NCI-H446 treated with DMSO at 0.1 percent for 48 hours (cell line): ENCODE results near the gene AGBL4.
A peak's percentile ranks its signal among the peaks of the same experiment; 100 is the strongest.
"Not testable (repeated sequence)": the region's sequence is repeated elsewhere in the genome, so short reads cannot be mapped to it uniquely, and the experiment has no call there.

ENCODE experiments used
- DNase-seq: peaks from one replicate; lab custom pipeline; 2025; lab: John Stamatoyannopoulos, UW

The AGBL4 gene

DNA sequence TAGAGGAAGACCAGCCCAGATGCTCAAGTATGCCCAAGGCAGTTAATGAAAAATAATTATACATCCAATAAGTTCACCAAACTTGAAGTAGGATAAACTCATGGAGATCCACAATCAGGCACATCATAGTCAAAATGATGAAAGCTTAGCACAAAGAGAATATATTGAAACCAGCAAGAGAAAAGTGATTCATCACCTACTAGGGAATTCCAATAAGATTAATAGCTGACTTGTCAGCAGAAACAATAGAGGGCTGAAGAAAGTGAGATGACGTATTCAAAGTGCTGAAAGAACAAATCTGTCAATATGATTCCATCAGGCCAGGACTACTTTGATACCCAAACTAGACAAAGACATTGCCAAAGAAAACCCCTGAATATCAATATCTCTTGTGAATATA is 995.4 kb downstream of the AGBL4 start:
- DNase-seq: no peak

DNA sequence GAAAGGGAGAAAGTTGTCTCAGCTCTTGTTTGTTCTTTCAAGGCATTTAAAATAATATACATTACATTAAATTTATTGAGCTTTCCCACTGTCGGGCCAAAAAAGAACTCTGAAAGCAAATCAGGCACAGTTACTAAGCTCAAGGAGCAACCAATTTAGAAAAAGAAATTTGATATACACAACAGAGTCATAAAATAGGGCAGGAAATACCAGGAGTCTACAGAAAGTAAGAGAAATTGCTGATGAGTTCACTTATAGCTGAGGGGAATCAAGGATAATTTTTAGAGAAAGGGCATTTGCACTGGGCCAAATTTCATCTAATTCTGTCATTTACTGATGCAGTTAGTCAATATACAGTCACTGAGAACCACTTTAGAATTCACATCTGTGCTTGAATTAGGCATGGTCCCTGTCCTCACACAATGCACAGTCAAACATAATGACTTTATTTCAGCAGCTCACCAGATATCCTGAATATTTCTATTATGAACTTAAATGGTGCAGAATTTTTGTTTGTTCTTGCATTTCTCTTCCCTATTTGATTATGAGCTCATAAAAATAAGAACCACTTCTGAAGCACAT is 997.4 kb downstream of the AGBL4 start:
- no peak for DNase-seq

DNA sequence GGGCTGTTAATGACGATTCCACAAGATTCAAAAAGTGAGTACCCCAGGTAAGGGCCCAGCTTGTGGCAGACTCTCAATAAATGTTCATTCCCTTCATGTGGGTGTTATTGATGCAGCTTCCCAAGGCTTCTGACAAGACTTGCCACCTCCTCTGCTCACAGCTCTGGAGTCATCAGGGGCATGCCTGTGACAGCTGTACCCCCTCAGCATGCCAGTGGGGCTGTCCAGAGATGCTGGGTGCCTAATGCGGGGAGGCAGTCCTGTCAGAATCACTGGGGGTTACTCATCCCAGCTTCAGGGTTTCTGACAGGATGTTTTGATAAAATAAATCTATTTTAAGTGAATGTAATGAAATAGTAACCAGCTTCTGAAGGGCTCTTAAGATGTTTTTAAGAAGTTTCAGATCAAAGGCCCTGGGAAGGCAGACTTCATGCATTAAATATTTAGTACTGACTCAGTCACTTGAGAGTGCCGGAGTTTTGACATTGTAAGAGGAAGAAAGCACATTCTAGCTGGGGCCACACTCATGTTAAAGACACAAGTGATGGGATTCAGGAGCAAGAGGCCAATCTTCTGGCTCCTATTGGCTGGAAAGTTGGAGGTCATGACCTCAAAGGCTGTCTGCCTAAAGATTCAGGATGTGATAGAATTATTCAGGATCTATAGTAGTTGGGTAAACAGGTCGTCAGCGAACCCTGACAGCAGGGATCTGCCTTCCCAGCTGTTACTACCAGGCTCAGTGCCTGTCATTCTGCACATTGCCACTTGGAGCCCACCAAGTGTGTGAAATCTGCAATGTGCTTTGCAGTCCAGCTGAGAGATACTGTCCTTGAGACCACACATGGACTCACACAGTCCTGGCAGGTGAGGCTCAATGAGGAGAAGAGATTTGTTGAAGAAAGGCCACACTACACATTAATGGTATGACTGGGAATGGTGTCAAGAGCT is 1007.5 kb downstream of the AGBL4 start:
- DNase-seq: peak; percentile 24

DNA sequence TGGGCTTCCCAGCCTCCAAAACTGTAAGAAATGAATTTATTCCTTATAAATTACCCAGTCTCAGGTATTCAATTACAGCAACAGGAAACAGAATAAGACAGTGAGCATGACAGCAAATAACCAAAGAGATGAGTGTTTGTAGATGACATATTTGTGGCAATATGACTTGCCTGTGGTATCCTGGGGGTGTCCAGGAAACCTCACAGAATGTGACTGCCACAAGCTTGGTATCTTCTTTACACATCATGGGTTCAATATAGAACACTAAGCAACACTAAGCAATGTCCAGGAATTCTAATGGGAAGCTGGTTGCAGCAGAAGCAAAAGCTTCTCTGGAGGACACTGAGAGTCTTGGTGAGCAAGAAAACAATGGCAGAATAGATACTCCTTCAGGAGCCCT is 1010.7 kb downstream of the AGBL4 start:
- no peak for DNase-seq

DNA sequence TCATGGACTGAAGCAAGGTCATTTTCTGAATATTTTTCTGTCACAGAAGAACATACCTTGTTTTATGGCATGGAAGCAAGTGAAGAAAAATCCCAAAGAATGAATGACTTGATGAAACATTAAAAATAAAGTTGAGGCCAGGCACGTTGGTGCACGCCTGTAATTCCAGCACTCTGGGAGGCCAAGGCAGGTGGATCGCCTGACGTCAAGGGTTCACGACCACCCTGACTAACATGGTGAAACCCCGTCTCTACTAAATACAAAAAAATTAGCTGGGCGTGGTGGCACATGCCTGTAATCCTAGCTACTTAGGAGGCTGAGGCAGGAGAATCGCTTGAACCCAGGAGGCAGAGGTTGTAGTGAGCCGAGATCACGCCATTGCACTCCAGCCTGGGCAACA is 1020.8 kb downstream of the AGBL4 start:
- not testable (repeated sequence) for DNase-seq

DNA sequence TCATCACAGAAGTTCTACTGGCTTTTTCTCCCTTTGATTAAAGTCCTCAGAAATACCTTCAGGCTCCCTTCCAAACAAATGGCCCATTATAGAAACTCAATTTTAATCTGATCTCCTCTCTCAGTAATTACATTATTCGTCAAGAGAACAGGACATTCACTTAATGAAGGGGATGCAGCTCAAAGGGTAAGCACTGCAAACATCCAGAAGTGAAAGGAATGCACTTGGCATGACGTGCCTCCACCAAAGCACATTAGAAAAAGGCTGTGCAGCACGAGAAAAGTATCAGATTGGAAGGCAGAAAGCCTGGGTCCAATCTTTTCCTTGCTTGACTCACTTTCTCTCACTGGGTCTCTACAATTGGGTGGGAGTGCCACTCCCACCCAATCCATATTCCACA is 1024.4 kb downstream of the AGBL4 start:
- no peak for DNase-seq

DNA sequence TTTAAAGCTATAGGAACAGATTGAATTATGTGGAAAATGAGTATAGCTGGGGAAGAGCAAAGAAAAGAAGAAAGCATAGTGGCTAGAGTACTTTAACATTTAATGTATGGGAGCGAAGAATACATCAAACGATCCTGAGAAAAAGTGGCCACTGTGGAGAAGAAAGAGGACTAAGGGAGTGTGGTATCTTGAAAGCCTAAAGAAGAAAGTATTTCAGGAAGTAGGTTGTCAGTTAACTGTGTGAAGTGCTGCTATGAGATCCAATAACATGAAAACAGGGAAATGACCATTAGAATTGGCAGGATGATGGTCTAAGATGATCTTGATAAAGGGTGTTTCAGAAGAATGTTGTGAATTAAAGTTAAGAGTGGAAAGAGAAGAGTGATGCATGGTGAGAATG is 1027.4 kb downstream of the AGBL4 start:
- DNase-seq: no peak

DNA sequence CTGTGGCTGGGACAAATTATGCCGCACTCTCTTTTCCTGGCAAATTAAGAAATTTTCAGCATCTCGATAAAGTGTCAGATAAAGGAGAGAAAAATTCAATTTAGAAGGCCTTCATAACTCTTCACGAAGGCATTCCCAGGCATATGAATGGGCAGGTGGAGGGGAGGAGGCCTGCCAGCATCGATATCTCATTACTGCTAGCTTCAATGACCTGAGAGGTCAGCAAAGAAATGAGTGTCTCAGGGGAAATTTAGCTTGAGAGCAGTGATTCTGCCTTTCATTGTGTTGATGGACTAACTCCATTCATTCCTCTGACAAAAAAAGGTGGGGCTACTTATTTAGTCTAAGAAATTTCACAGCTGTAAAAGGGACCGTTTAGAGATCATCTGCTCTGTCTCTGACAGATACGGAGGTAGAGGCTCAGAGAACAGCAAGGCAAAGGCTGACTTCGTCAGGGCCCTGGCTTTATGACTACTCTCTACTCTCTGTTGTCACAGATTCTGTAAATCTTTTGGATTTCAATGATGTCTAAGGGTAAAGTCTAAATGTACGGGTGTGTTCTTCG is 1035.0 kb downstream of the AGBL4 start:
- DNase-seq: no peak

DNA sequence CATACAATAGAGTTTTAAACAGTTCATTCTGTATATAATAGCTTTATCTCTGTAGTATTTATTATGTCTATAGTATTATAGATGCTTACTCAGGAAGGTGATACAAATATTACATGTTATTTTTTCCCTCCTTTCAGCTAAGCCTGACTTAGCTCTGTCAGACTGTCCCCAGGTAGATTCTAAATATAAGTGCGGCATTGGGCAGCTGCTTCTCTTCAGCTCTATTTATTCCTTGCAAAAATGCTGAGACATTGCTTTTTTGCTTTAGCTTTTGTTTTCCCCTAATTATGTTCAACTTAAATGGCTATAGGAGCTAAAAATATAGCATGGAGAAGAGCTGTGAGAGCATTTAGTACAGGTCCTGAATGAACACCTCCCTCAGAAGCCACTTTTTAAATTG is 1043.8 kb downstream of the AGBL4 start:
- DNase-seq: no peak

DNA sequence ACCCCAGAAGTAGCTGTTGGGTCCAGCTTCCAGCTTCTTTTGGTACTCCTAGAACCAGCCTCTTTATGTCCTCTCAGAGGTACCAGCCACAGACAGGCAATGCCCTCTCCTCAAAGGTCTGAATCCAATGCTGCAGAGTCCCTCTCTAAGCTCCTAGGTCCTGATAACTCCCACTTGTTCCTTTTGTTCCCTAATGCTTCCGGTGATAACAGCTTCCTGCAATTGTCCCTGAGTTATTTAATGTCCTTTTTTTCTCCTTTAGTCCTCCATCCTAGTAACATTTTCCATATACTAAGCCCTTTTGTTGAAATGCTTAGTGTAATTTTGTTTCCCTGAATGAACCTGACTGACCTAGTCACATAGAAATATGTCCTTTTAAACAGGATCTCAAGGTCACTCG is 1045.3 kb downstream of the AGBL4 start:
- no peak for DNase-seq

DNA sequence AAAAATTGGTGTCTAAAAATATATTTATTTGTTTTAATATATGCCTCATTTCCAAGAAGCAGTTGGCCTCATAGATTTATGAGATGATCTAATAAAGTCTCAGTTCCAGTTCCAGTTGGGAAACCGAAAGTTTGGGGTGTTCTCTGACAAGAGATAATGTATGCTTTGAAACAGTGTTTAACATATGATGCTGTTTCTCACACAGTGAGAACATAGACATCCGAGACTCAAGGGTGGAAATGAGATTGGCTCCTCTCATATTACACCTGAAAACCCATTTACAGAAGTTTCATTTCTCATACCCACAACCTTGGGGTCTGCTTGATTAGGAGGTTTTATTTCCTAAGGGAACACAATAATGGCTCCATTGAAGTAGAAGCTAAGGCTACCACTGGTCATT is 1046.5 kb downstream of the AGBL4 start:
- no peak for DNase-seq

DNA sequence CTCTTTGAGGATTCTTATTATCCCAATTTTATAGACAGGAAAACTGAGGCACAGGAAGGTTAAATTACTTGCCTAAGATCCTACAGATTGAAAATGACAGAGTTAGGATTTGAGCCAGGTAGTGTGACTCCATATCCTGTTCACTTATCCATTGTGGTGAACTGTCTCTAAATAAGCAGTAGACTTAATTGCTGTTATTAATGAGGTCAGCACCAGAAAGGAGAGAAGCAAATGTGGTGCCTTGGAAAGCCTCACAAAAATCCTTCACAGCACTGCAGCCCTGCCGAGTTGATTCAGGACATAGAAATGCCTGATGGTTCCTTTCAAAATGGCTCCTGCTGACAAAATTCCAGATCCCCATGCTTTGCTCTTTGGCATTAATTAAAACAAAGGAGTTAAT is 1053.8 kb downstream of the AGBL4 start:
- DNase-seq: no peak

DNA sequence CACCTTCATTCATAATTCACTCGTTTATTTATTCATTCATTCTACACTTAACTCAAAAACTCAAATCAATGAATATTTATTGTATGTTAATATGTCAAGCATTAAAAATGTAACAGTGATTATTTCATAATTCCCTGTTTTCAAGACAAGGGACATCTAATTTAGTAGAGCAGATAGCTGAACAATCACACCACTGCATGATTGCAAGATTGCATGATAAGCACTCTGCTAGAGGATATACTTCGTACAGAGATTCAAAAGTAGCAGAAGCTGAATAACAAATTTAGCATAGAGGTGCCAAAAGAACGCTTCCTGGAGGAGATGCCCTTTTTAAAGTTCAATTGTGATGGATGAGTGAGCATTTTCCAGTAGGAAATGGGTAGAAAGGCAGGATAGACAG is 1056.4 kb downstream of the AGBL4 start:
- DNase-seq: no peak

DNA sequence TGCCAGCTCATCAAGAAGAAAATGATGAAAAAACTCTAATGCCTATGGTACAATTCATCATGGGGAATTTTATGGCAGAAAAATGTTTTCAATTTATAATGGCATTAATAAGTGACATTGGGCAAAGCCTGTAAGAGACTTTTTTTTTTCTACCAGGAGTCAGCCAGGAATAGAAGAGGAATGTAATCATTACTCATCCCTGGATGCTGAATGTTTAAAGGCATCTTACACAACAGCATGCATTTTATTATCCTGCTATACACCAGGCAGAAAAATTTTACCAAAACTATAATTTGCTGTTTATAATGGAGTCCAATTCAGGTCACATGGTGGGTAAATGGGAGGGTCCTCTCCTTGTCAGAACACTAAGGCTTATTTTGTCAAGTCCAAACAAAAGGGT is 1057.2 kb downstream of the AGBL4 start:
- no peak for DNase-seq

DNA sequence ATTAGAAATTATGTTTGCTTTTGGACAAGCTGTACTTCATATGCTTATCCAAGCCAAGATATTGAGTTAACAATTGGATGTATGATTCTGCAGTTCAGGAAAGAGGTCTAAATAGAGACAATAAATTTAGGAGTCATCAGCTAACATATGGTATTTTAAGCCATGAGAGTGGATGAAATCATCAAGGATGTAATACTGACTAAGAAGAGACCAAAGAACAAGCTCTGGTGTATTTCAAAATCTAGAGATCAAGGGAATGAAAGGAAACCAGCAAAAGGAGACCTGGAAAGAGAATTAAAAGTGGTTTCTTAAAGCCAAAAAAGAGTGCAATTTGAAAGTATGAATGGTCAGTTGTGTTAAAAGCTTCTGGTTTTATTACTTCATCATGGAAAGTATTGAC is 1063.4 kb downstream of the AGBL4 start:
- DNase-seq: no peak

DNA sequence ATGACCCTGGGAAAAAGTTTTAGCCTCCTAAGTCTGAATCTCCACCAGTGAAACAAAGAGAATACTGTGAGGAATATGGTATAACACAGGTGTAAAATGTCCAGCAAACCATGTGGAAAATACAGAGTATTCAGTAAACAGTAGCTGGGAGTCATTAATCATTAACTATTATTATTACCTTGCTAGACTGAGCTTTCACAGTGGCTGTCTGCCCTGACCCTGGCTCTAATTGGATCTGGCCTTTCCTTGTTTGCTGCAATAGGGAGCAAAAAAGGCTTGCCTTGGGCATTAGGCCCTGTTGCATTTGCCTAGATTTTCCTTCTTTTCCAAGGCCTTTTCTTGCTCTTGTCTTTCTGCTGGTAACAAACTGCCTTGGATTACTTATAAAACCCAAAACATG is 1068.0 kb downstream of the AGBL4 start:
- DNase-seq: no peak

DNA sequence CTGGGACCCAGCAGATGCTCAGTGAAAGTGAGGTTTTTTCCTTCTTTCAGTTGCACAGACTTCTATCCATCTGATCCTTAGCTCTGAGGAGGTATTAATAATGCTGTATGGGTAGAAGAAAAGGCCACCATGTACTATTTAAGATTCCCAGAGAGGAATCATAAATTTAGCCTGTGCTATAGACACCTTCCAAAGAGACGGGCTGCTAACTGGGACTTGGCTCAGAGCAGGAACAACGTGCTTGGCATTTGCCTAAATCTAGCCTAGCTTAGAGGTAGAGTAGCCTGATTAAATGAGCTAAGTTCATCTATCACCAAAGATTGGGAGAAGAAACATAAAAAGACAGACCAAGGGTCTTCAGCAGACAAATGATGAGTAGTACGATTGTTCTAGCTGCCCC is 1070.1 kb downstream of the AGBL4 start:
- DNase-seq: no peak

DNA sequence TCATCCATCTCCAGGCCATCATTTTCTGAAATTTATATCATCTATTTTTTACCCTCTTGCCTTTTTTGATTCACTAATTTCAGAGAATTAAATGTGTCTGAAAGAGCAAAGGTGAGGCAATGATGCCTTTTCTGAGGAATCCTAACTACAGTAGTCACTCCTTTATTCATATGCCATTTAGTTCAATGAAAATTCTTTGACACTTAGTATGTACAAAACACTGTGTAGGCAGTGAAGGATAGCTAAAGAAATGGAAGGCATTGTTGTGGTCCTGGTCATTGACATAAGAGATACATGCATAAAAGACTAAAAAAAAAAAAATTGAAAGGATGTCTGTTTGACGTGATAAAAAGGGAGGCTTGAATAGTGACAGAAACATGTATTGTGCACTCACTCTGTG is 1075.2 kb downstream of the AGBL4 start:
- no peak for DNase-seq

DNA sequence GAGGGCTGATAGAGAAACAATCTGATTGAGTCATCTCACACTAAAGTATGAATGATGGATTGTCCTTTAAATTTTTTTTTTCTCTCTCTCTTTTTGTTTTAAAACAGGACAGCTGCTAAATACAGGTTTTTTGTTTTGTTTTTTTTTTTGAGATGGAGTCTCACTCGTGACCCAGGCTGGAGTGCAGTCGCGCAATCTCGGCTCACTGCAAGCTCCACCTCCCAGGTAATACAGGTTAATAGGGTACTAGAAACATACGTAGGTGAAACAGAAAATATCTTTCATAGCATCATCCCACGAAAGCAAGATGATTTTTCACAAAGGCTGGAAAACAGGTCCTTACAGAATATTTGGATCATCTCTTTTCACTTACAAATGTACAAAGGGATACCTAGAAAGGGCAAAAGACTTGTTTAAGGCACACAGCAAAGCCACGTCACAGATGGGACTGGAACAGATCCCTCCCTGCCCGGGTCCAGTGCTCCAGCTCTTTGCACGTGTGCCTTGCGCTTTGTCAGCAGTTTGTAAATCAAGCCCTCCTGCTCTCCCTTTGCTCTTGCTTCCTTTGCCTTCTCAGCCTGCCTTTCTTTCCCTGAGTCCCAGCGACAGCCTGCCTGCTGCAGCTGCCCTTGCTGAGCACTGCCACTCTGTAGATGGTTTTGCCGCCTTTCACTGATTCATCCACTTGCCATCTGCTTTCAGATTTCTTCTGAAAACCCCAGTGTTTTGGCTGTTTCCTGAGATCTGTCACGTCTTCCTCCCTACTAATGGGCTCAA is 1075.8 kb downstream of the AGBL4 start:
- DNase-seq: peak; percentile 80

DNA sequence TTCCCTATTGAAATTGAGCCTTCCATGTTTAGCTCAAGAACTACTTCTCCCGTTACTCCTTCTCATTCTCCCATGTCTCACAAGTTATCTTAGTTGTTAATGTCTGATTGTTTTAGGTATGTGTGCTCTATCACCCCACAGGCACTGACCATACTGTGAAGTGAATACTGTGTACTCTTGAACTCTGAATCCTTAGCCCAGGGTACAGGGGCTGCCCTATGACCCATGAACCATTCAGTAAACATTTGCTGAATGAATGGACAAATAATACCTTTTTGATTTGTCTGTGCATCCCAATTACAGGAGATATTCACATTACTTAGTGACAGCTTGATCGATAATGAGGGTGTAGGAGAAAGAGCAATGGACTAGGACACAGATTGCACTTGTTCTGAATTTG is 1077.7 kb downstream of the AGBL4 start:
- no peak for DNase-seq

DNA sequence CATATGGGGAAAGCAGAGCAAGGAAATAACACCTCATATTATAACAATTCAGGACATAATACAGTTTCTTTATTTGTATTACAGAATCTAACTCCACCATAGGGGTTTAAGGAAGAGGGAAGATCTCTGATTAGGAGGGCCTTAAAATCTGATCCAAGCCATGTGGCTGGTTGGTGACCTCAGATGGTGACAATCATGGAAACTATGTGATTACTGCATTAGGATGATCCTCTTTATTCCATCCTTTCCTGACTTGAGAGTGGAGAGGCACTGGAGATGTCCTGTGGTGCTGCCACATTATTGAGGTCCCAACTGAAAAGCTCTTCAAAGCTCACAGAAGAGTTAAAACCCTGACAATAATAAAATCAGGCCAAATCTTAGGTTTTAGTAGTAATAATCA is 1078.9 kb downstream of the AGBL4 start:
- no peak for DNase-seq

DNA sequence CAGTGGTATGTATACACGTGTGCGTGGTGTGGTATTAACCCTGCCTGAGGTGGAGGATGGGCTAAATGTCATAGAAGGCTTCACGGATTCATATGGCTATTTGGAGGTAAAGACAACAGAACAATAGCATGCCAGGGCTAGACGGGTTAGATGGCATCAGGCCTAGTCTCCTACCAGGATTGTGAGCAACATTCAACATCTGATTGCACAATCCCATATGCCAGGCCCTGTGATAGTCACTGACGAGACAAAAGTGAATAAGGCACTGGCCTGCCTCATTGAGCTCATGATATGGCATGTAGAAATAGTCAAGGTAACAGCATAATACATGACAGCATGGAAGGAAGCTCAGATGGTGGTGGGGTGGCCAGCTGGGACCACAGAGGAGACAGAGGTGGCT is 1079.9 kb downstream of the AGBL4 start:
- DNase-seq: no peak

DNA sequence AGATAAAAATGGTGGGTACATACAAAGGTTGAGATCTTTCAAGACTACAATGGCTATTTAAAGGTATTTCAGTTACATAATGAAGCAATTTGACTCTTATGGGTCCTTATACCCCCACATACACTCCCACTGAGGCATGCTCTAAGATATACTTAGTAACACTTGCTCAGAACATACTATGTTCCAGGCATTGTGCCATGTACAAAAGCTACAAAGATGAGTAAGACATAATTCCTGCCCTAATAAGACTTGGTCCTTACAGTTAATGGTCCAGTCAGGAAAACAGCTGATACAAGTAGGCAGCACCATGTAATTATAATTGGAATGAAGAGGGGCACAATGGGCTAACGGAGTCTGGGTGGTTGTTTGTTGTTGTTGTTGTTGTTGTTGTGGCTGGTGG is 1080.4 kb downstream of the AGBL4 start:
- DNase-seq: no peak
